ENCODE data around the gene LRBA. TPM values are rescaled to one million over a fixed set of nuclear protein-coding genes. Genes with fewer than 3 reads are reported as not detected.
A peak's percentile ranks its signal among the peaks of the same experiment; 100 is the strongest.
"Not testable (repeated sequence)": the region's sequence is repeated elsewhere in the genome, so short reads cannot be mapped to it uniquely, and the experiment has no call there.

Gene LRBA
- total RNA-seq = 61.8 to 66.9 TPM (median 66.2 TPM) in 3 replicates

GRCh38 chr4:151014521-151015458 lies at the start of gene LRBA:
Gene LRBA, minus strand, starts transcription at chr4:151015284. Its CDS starts 642 bp downstream, at chr4:151014642.
- TF ChIP-seq CTCF (IDR thresholded peaks at IDR 0.05; ENCODE audit: unreplicated experiment) = no peak
- DNase-seq (ENCODE audit: low spot score in 2 of 2, unreplicated experiment in 2 of 2) = peak; percentile 52 to 80
- Mint-ChIP-seq H3K4me3 (peak within 1 kb of the TSS; percentile 100), H3K9me3 (no peaks in the 10 kb centered on the region), H3K36me3 (no peaks in the 10 kb centered on the region), H3K27ac (peak within 1 kb of the TSS; percentile 99), H3K27me3 (ENCODE audit: low read depth) (no peaks in the 10 kb centered on the region), H3K4me1 (peaks cover 26% of the 10 kb centered on the region)

GRCh38 chr4:151063143-151063542 lies 48.1 kb upstream of the LRBA start:
- H3K27ac Mint-ChIP-seq; H3K36me3 Mint-ChIP-seq; H3K9me3 Mint-ChIP-seq; H3K4me3 Mint-ChIP-seq; DNase-seq (ENCODE audit: low spot score in 2 of 2, unreplicated experiment in 2 of 2); H3K4me1 Mint-ChIP-seq; H3K27me3 Mint-ChIP-seq (ENCODE audit: low read depth): not testable (repeated sequence)

- no peak for TF ChIP-seq CTCF (IDR thresholded peaks at IDR 0.05; ENCODE audit: unreplicated experiment)
Observed at GRCh38 chr4:151055539-151055938, 40.5 kb upstream of the LRBA start.

GRCh38 chr4:151052785-151053184 lies 37.7 kb upstream of the LRBA start:
- H3K4me3 Mint-ChIP-seq = no peak overlapping the region
- TF ChIP-seq CTCF (IDR thresholded peaks at IDR 0.05; ENCODE audit: unreplicated experiment) = no peak
- H3K4me1 Mint-ChIP-seq = no peaks in the 10 kb centered on the region
- H3K27me3 Mint-ChIP-seq (ENCODE audit: low read depth) = no peaks in the 10 kb centered on the region
- H3K9me3 Mint-ChIP-seq = peaks cover 8% of the 10 kb centered on the region
- H3K36me3 Mint-ChIP-seq = no peaks in the 10 kb centered on the region
- no peak overlapping the region for H3K27ac Mint-ChIP-seq
- no peak for DNase-seq (ENCODE audit: low spot score in 2 of 2, unreplicated experiment in 2 of 2)

More at GRCh38 chr4:151055539-151055938, 40.5 kb upstream of the LRBA start:
- no peak overlapping the region for H3K27ac Mint-ChIP-seq
- H3K36me3 Mint-ChIP-seq = no peaks in the 10 kb centered on the region
- H3K9me3 Mint-ChIP-seq = peaks cover 8% of the 10 kb centered on the region
- no peaks in the 10 kb centered on the region for H3K4me1 Mint-ChIP-seq
- no peak overlapping the region for H3K4me3 Mint-ChIP-seq
- no peaks in the 10 kb centered on the region for H3K27me3 Mint-ChIP-seq (ENCODE audit: low read depth)
- no peak for DNase-seq (ENCODE audit: low spot score in 2 of 2, unreplicated experiment in 2 of 2)

GRCh38 chr4:151049430-151049884 lies 34.4 kb upstream of the LRBA start:
- H3K9me3 Mint-ChIP-seq = no peaks in the 10 kb centered on the region
- no peaks in the 10 kb centered on the region for H3K36me3 Mint-ChIP-seq
- H3K27me3 Mint-ChIP-seq (ENCODE audit: low read depth) = no peaks in the 10 kb centered on the region
- no peak overlapping the region for H3K4me3 Mint-ChIP-seq
- no peak for TF ChIP-seq CTCF (IDR thresholded peaks at IDR 0.05; ENCODE audit: unreplicated experiment)
- no peak overlapping the region for H3K27ac Mint-ChIP-seq
- DNase-seq (ENCODE audit: low spot score in 2 of 2, unreplicated experiment in 2 of 2) = no peak
- H3K4me1 Mint-ChIP-seq = no peaks in the 10 kb centered on the region

- Mint-ChIP-seq H3K27ac (no peak overlapping the region), H3K4me1 (no peaks in the 10 kb centered on the region), H3K27me3 (ENCODE audit: low read depth) (no peaks in the 10 kb centered on the region), H3K9me3 (no peaks in the 10 kb centered on the region), H3K4me3 (no peak overlapping the region), H3K36me3 (no peaks in the 10 kb centered on the region)
- TF ChIP-seq CTCF (IDR thresholded peaks at IDR 0.05; ENCODE audit: unreplicated experiment) = no peak
- DNase-seq (ENCODE audit: low spot score in 2 of 2, unreplicated experiment in 2 of 2) = no peak
Observed at GRCh38 chr4:151048913-151049312, 33.8 kb upstream of the LRBA start.
